Mesothelial cell of epicardium (in vitro differentiated cells): ENCODE data around the gene LRRC17. TPM values are rescaled to one million over a fixed set of nuclear protein-coding genes. Genes with fewer than 3 reads are reported as not detected.
A peak's percentile ranks its signal among the peaks of the same experiment; 100 is the strongest.
"Not testable (repeated sequence)": the region's sequence is repeated elsewhere in the genome, so short reads cannot be mapped to it uniquely, and the experiment has no call there.

Source experiments
- DNase-seq, 2 experiments: peaks; one replicate each; pipeline ENCODE4 v3.0.0; 2021; ENCODE audit warnings: low spot score in 2 of 2; ENCODE audit not compliant: unreplicated experiment in 2 of 2
- H3K27ac Mint-ChIP-seq: 2 replicates; pipeline ENCODE4 v1.8.0; 2021; ENCODE audit warnings: mixed read lengths
- H3K27me3 Mint-ChIP-seq: 2 replicates; pipeline ENCODE4 v1.8.0; 2021; ENCODE audit warnings: low read depth, mixed read lengths
- H3K36me3 Mint-ChIP-seq: 2 replicates; pipeline ENCODE4 v1.8.0; 2021; ENCODE audit warnings: mixed read lengths
- H3K4me1 Mint-ChIP-seq: 2 replicates; pipeline ENCODE4 v1.8.0; 2021; ENCODE audit warnings: mixed read lengths
- H3K4me3 Mint-ChIP-seq: 2 replicates; pipeline ENCODE4 v1.8.0; 2021; ENCODE audit warnings: mild to moderate bottlenecking, moderate library complexity, mixed read lengths
- H3K9me3 Mint-ChIP-seq: 2 replicates; pipeline ENCODE4 v1.8.0; 2021; ENCODE audit warnings: mixed read lengths
- CTCF ChIP-seq: fragments of 200-600 bp; sonication (generic); IDR thresholded peaks from one replicate; pipeline ENCODE4 v1.5.0; 2021; ENCODE audit warnings: antibody characterized with exemption; ENCODE audit not compliant: unreplicated experiment
- total RNA-seq: library from RNA; stranded (reverse); gene quantifications from 3 replicates; pipeline ENCODE4 v1.2.1, GENCODE V29; 2021

Gene LRRC17
- total RNA-seq, 1 donor from 2014 or later, result 43.1 TPM

GRCh38 chr7:102898532-102898859 is 14.3 kb upstream of the LRRC17 start:
- Mint-ChIP-seq H3K9me3 (peaks cover 14% of the 10 kb centered on the region), H3K36me3 (no peaks in the 10 kb centered on the region), H3K27ac (peak overlapping the region; percentile 81), H3K27me3 (no peaks in the 10 kb centered on the region), H3K4me3 (no peak overlapping the region), H3K4me1 (peaks cover 37% of the 10 kb centered on the region)
- DNase-seq, result no peak
- no peak for TF ChIP-seq CTCF

GRCh38 chr7:102902052-102902451 is 10.7 kb upstream of the LRRC17 start:
- peaks cover 47% of the 10 kb centered on the region for H3K9me3 Mint-ChIP-seq
- H3K27me3 Mint-ChIP-seq, H3K4me3 Mint-ChIP-seq, H3K27ac Mint-ChIP-seq, DNase-seq: not testable (repeated sequence)
- H3K4me1 Mint-ChIP-seq, result peaks cover 15% of the 10 kb centered on the region
- peaks cover 18% of the 10 kb centered on the region for H3K36me3 Mint-ChIP-seq

- peaks cover 18% of the 10 kb centered on the region for H3K36me3 Mint-ChIP-seq
- not testable (repeated sequence) for H3K27me3 Mint-ChIP-seq, H3K4me1 Mint-ChIP-seq
Measured at GRCh38 chr7:102903576-102903975, 9.2 kb upstream of the LRRC17 start.

GRCh38 chr7:102908676-102909075 is 4.1 kb upstream of the LRRC17 start:
- no peak for TF ChIP-seq CTCF
- Mint-ChIP-seq H3K9me3 (peaks cover 36% of the 10 kb centered on the region), H3K36me3 (peaks cover 18% of the 10 kb centered on the region), H3K4me1 (peaks cover 17% of the 10 kb centered on the region), H3K4me3 (no peak overlapping the region), H3K27ac (no peak overlapping the region), H3K27me3 (no peaks in the 10 kb centered on the region)
- DNase-seq, result no peak

More at GRCh38 chr7:102903576-102903975, 9.2 kb upstream of the LRRC17 start:
- H3K9me3 Mint-ChIP-seq, result peaks cover 52% of the 10 kb centered on the region
- H3K27ac Mint-ChIP-seq, DNase-seq, H3K4me3 Mint-ChIP-seq: not testable (repeated sequence)

GRCh38 chr7:102913826-102914225 is 1.0 kb downstream of the LRRC17 start:
- peak overlapping the region; percentile 79 for H3K4me3 Mint-ChIP-seq
- no peak for TF ChIP-seq CTCF
- peak overlapping the region; percentile 94 for H3K27ac Mint-ChIP-seq

GRCh38 chr7:102914585-102914984 is 1.8 kb downstream of the LRRC17 start:
- Mint-ChIP-seq H3K36me3 (no peaks in the 10 kb centered on the region), H3K9me3 (no peaks in the 10 kb centered on the region), H3K27me3 (no peaks in the 10 kb centered on the region), H3K27ac (peak overlapping the region; percentile 28), H3K4me1 (peaks cover 32% of the 10 kb centered on the region), H3K4me3 (peak overlapping the region; percentile 79)
- TF ChIP-seq CTCF, result no peak
- DNase-seq, result no peak

More at GRCh38 chr7:102913826-102914225, 1.0 kb downstream of the LRRC17 start:
- no peak for DNase-seq
- no peaks in the 10 kb centered on the region for H3K9me3 Mint-ChIP-seq
- H3K4me1 Mint-ChIP-seq, result peaks cover 32% of the 10 kb centered on the region
- no peaks in the 10 kb centered on the region for H3K27me3 Mint-ChIP-seq
- no peaks in the 10 kb centered on the region for H3K36me3 Mint-ChIP-seq

- H3K27me3 Mint-ChIP-seq, result no peaks in the 10 kb centered on the region
- peaks cover 6% of the 10 kb centered on the region for H3K36me3 Mint-ChIP-seq
- H3K4me3 Mint-ChIP-seq, result no peak overlapping the region
- no peak for TF ChIP-seq CTCF
- peaks cover 30% of the 10 kb centered on the region for H3K4me1 Mint-ChIP-seq
- H3K27ac Mint-ChIP-seq, result no peak overlapping the region
- H3K9me3 Mint-ChIP-seq, result no peaks in the 10 kb centered on the region
- DNase-seq, result no peak
Measured at GRCh38 chr7:102916426-102916825, 3.6 kb downstream of the LRRC17 start.
